ENCODE results near the gene PRKAR2A. TPM values are rescaled to one million over a fixed set of nuclear protein-coding genes. Genes with fewer than 3 reads are reported as not detected.

PRKAR2A gene
- polyA plus RNA-seq, 1 donor from 2014 or later, result 26.1 TPM

- Histone ChIP-seq H3K79me2 (replicated peaks; ENCODE audit: insufficient read depth, low read length) (no peaks in the 10 kb centered on the region), H3K36me3 (ENCODE audit: insufficient read depth, low read length) (no peaks in the 10 kb centered on the region), H4K20me1 (ENCODE audit: insufficient read depth) (no peaks in the 10 kb centered on the region), H3K9me3 (ENCODE audit: low read length) (no peaks in the 10 kb centered on the region), H3F3A (ENCODE audit: insufficient read depth, low read length, poor library complexity, severe bottlenecking) (no peaks in the 10 kb centered on the region), H2AFZ (ENCODE audit: low read depth, low read length) (no peak overlapping the region), H3K9ac (ENCODE audit: low read length) (no peak overlapping the region), H3K9me2 (ENCODE audit: insufficient read depth, low read length) (no peaks in the 10 kb centered on the region), H3K4me2 (ENCODE audit: low read length) (no peak overlapping the region), H3K27ac (ENCODE audit: low read length) (no peak overlapping the region), H3K4me3 (ENCODE audit: low read length) (no peak overlapping the region), H3K27me3 (ENCODE audit: insufficient read depth, low read depth, low read length) (no peaks in the 10 kb centered on the region)
- no peak for TF ChIP-seq EP300 (conservative IDR thresholded peaks at IDR 0.05; ENCODE audit: poor library complexity, severe bottlenecking)
- TF ChIP-seq SMC3 (conservative IDR thresholded peaks at IDR 0.05; ENCODE audit: poor library complexity), result no peak
- TF ChIP-seq POLR2AphosphoS5 (IDR thresholded peaks at IDR 0.05), result no peak
- TF ChIP-seq TAF1 (IDR thresholded peaks at IDR 0.05; ENCODE audit: low read depth), result no peak
- no peak for TF ChIP-seq REST (IDR thresholded peaks at IDR 0.05; ENCODE audit: borderline replicate concordance)
- TF ChIP-seq EZH2 (IDR thresholded peaks at IDR 0.05; ENCODE audit: borderline replicate concordance, insufficient read depth, low read length, poor library complexity, severe bottlenecking), result no peak
- TF ChIP-seq MXI1 (conservative IDR thresholded peaks at IDR 0.05; ENCODE audit: poor library complexity, severe bottlenecking), result no peak
- TF ChIP-seq CTCF (IDR thresholded peaks at IDR 0.05; ENCODE audit: poor library complexity, severe bottlenecking), result no peak
- no peak for TF ChIP-seq RAD21 (conservative IDR thresholded peaks at IDR 0.05)
Measured at GRCh38 chr3:48826451-48826850, 21.2 kb downstream of the PRKAR2A start.

GRCh38 chr3:48820612-48821324 is 26.9 kb downstream of the PRKAR2A start:
- H3K36me3 ChIP-seq (ENCODE audit: insufficient read depth, low read length), result no peaks in the 10 kb centered on the region
- no peak overlapping the region for H2AFZ ChIP-seq (ENCODE audit: low read depth, low read length)
- no peaks in the 10 kb centered on the region for H4K20me1 ChIP-seq (ENCODE audit: insufficient read depth)
- H3K9ac ChIP-seq (ENCODE audit: low read length), result no peak overlapping the region
- H3K27me3 ChIP-seq (ENCODE audit: insufficient read depth, low read depth, low read length), result no peaks in the 10 kb centered on the region
- no peak overlapping the region for H3K4me3 ChIP-seq (ENCODE audit: low read length)
- no peak overlapping the region for H3K4me2 ChIP-seq (ENCODE audit: low read length)
- no peak overlapping the region for H3K27ac ChIP-seq (ENCODE audit: low read length)
- no peaks in the 10 kb centered on the region for H3K9me3 ChIP-seq (ENCODE audit: low read length)
- no peaks in the 10 kb centered on the region for H3K9me2 ChIP-seq (ENCODE audit: insufficient read depth, low read length)
- no peaks in the 10 kb centered on the region for H3F3A ChIP-seq (ENCODE audit: insufficient read depth, low read length, poor library complexity, severe bottlenecking)
- TF ChIP-seq MXI1 (conservative IDR thresholded peaks at IDR 0.05; ENCODE audit: poor library complexity, severe bottlenecking), result no peak
- TF ChIP-seq SMC3 (conservative IDR thresholded peaks at IDR 0.05; ENCODE audit: poor library complexity), result no peak
- no peak for TF ChIP-seq TAF1 (IDR thresholded peaks at IDR 0.05; ENCODE audit: low read depth)
- TF ChIP-seq EZH2 (IDR thresholded peaks at IDR 0.05; ENCODE audit: borderline replicate concordance, insufficient read depth, low read length, poor library complexity, severe bottlenecking), result no peak
- no peak for TF ChIP-seq POLR2AphosphoS5 (IDR thresholded peaks at IDR 0.05)
- TF ChIP-seq RAD21 (conservative IDR thresholded peaks at IDR 0.05), result no peak
- TF ChIP-seq CTCF (IDR thresholded peaks at IDR 0.05; ENCODE audit: poor library complexity, severe bottlenecking), result no peak
- no peaks in the 10 kb centered on the region for H3K79me2 ChIP-seq (replicated peaks; ENCODE audit: insufficient read depth, low read length)
